HG02678 (cell line): ENCODE results near the gene HBA1.
"Not testable (repeated sequence)": the region's sequence is repeated elsewhere in the genome, so short reads cannot be mapped to it uniquely, and the experiment has no call there.

Experiments used
- ATAC-seq: cut with Tn5 transposase; IDR thresholded peaks from one replicate; pipeline ENCODE4 v1.9.1; 2021; ENCODE audit warnings: mild to moderate bottlenecking, moderate library complexity; ENCODE audit not compliant: unreplicated experiment

The HBA1 gene

GRCh38 chr16:173928-174769, 2.3 kb upstream of the HBA1 start:
- ATAC-seq: not testable (repeated sequence)

GRCh38 chr16:175011-175949, 1.2 kb upstream of the HBA1 start:
- no peak for ATAC-seq

- not testable (repeated sequence) for ATAC-seq
These were observed 474 bp upstream of the HBA1 start for GRCh38 chr16:176006-176405.

- ATAC-seq: no peak
These were observed 928 bp downstream of the HBA1 start for GRCh38 chr16:177394-177822.

- ATAC-seq: no peak
These were observed 1.6 kb downstream of the HBA1 start for GRCh38 chr16:177981-178667.

GRCh38 chr16:178668-179015, 2.2 kb downstream of the HBA1 start:
- ATAC-seq: no peak

GRCh38 chr16:179211-180092, 3.0 kb downstream of the HBA1 start:
- no peak for ATAC-seq

GRCh38 chr16:180101-180675, 3.7 kb downstream of the HBA1 start, which contains the start of gene HBQ1:
Gene HBQ1, plus strand, starts transcription at chr16:180459. Its CDS starts 28 bp downstream, at chr16:180487.
- ATAC-seq: no peak

GRCh38 chr16:180681-181564, 4.4 kb downstream of the HBA1 start:
- ATAC-seq: no peak

- ATAC-seq: no peak
These were observed 5.1 kb downstream of the HBA1 start for GRCh38 chr16:181565-182021.

GRCh38 chr16:183005-183404, 6.5 kb downstream of the HBA1 start:
- no peak for ATAC-seq

- no peak for ATAC-seq
These were observed 8.7 kb downstream of the HBA1 start for GRCh38 chr16:185213-185612.

GRCh38 chr16:185691-186090, 9.2 kb downstream of the HBA1 start:
- no peak for ATAC-seq

- no peak for ATAC-seq
These were observed 10.8 kb downstream of the HBA1 start for GRCh38 chr16:187330-187729.

GRCh38 chr16:188674-189073, 12.2 kb downstream of the HBA1 start:
- ATAC-seq: no peak

GRCh38 chr16:189604-190186, 13.2 kb downstream of the HBA1 start:
- no peak for ATAC-seq

GRCh38 chr16:191831-192230, 15.4 kb downstream of the HBA1 start:
- ATAC-seq: no peak

GRCh38 chr16:192686-193085, 16.2 kb downstream of the HBA1 start:
- no peak for ATAC-seq
